ENCODE data around the gene EMC9.

EMC9 gene

DNA sequence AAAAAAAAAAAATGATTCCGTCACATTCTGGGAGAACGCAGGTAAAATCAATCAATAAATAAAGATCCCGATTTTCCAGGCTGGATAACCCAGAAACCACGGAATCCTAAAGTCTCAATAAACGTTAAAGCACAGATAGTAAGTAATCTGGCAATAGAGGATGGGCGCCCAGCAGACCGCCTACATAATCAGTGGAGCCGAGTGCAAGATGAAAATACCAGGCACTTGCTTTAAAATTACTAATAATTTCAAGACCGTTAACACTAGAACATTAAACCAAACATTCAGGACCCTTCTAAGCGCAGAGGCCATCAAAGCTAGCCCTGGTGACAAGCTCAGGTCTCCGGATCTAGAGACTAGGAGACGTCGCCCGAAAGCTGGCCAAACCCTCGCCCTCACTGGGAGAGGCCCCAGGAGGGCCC lies 28.0 kb downstream of the EMC9 start:
- DNase-seq, result no peak
- Histone ChIP-seq H3K4me1 (ENCODE audit: low read length) (peaks cover 18% of the 10 kb centered on the region), H3K4me3 (ENCODE audit: low read length) (peak overlapping the region; percentile 87), H3K27ac (ENCODE audit: low read length) (peak overlapping the region; percentile 100), H3K79me2 (ENCODE audit: low read length) (peaks cover 13% of the 10 kb centered on the region), H3K9ac (ENCODE audit: low read length) (peak overlapping the region; percentile 93), H3K27me3 (replicated peaks; ENCODE audit: insufficient read depth, low read length) (no peaks in the 10 kb centered on the region), H3K9me3 (replicated peaks; ENCODE audit: insufficient read depth, low read length) (no peaks in the 10 kb centered on the region), H3K36me3 (replicated peaks; ENCODE audit: insufficient read depth, low read length) (no peaks in the 10 kb centered on the region), H3F3A (ENCODE audit: insufficient read depth, low read length) (peaks cover 22% of the 10 kb centered on the region), H3K4me2 (ENCODE audit: low read depth, low read length) (peak overlapping the region; percentile 84), H3K9me2 (replicated peaks; ENCODE audit: insufficient read depth, low read length) (no peaks in the 10 kb centered on the region), H4K20me1 (ENCODE audit: insufficient read depth, low read length) (no peaks in the 10 kb centered on the region), H2AFZ (ENCODE audit: low read length) (peak overlapping the region; percentile 58; the same call in 1 of the 2 replicates)
- TF ChIP-seq EZH2phosphoT487 (IDR thresholded peaks at IDR 0.05; ENCODE audit: low read length) (no peak), EZH2 (optimal IDR thresholded peaks at IDR 0.05; ENCODE audit: low read depth, low read length) (no peak)
- TF ChIP-seq, protein P1, sequence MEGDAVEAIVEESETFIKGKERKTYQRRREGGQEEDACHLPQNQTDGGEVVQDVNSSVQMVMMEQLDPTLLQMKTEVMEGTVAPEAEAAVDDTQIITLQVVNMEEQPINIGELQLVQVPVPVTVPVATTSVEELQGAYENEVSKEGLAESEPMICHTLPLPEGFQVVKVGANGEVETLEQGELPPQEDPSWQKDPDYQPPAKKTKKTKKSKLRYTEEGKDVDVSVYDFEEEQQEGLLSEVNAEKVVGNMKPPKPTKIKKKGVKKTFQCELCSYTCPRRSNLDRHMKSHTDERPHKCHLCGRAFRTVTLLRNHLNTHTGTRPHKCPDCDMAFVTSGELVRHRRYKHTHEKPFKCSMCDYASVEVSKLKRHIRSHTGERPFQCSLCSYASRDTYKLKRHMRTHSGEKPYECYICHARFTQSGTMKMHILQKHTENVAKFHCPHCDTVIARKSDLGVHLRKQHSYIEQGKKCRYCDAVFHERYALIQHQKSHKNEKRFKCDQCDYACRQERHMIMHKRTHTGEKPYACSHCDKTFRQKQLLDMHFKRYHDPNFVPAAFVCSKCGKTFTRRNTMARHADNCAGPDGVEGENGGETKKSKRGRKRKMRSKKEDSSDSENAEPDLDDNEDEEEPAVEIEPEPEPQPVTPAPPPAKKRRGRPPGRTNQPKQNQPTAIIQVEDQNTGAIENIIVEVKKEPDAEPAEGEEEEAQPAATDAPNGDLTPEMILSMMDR (IDR thresholded peaks at IDR 0.05; ENCODE audit: low read length), result no peak

DNA sequence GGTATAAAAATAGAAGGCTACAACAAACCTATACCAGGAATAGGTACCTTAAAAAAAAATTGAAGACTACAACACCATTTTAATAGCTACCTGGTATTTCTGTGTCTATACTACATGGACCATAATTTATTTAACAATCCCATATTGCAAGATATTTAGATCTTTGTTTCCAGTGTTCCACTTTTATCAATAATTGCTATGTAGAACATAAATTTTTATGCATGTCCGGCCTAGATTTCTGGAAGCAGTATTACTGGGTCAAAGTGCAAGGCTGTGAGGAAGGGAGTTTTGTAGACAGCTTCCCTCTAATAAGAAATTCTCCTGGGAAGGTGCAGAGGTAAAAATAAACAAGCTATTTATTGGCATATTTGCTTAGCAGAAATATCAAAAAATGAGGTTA lies 30.9 kb downstream of the EMC9 start:
- H3K4me3 ChIP-seq (ENCODE audit: low read length), result no peak overlapping the region
- H3K4me1 ChIP-seq (ENCODE audit: low read length), result peaks cover 18% of the 10 kb centered on the region
- no peaks in the 10 kb centered on the region for H4K20me1 ChIP-seq (ENCODE audit: insufficient read depth, low read length)
- TF ChIP-seq EZH2 (optimal IDR thresholded peaks at IDR 0.05; ENCODE audit: low read depth, low read length) (no peak), EZH2phosphoT487 (IDR thresholded peaks at IDR 0.05; ENCODE audit: low read length) (no peak)
- TF ChIP-seq, protein P1 (IDR thresholded peaks at IDR 0.05; ENCODE audit: low read length), result no peak
- peak overlapping the region; percentile 67; the same call in 1 of the 2 replicates for H3K27ac ChIP-seq (ENCODE audit: low read length)
- no peak overlapping the region; the same call in 1 of the 2 replicates for H3K9ac ChIP-seq (ENCODE audit: low read length)
- H3K9me2 ChIP-seq (replicated peaks; ENCODE audit: insufficient read depth, low read length), result no peaks in the 10 kb centered on the region
- H3K9me3 ChIP-seq (replicated peaks; ENCODE audit: insufficient read depth, low read length), result no peaks in the 10 kb centered on the region
- no peak overlapping the region for H2AFZ ChIP-seq (ENCODE audit: low read length)
- H3K36me3 ChIP-seq (replicated peaks; ENCODE audit: insufficient read depth, low read length), result no peaks in the 10 kb centered on the region
- H3K4me2 ChIP-seq (ENCODE audit: low read depth, low read length), result peak overlapping the region; percentile 54; the same call in 1 of the 2 replicates
- H3K27me3 ChIP-seq (replicated peaks; ENCODE audit: insufficient read depth, low read length), result no peaks in the 10 kb centered on the region
- H3K79me2 ChIP-seq (ENCODE audit: low read length), result peaks cover 3% of the 10 kb centered on the region
- no peak for DNase-seq
- peaks cover 22% of the 10 kb centered on the region for H3F3A ChIP-seq (ENCODE audit: insufficient read depth, low read length)

GRCh38 chr14:24110060-24110459 lies 31.3 kb downstream of the EMC9 start:
- Histone ChIP-seq H3K36me3 (replicated peaks; ENCODE audit: insufficient read depth, low read length) (no peaks in the 10 kb centered on the region), H3K4me2 (ENCODE audit: low read depth, low read length) (peak overlapping the region; percentile 54), H4K20me1 (ENCODE audit: insufficient read depth, low read length) (no peaks in the 10 kb centered on the region), H3K4me1 (ENCODE audit: low read length) (peaks cover 18% of the 10 kb centered on the region), H3F3A (ENCODE audit: insufficient read depth, low read length) (peaks cover 22% of the 10 kb centered on the region), H3K27me3 (replicated peaks; ENCODE audit: insufficient read depth, low read length) (no peaks in the 10 kb centered on the region), H3K9me2 (replicated peaks; ENCODE audit: insufficient read depth, low read length) (no peaks in the 10 kb centered on the region), H3K27ac (ENCODE audit: low read length) (peak overlapping the region; percentile 85), H3K9me3 (replicated peaks; ENCODE audit: insufficient read depth, low read length) (no peaks in the 10 kb centered on the region), H3K9ac (ENCODE audit: low read length) (no peak overlapping the region; the same call in 1 of the 2 replicates), H2AFZ (ENCODE audit: low read length) (no peak overlapping the region), H3K4me3 (ENCODE audit: low read length) (no peak overlapping the region), H3K79me2 (ENCODE audit: low read length) (no peaks in the 10 kb centered on the region)
- DNase-seq, result peak; percentile 80
- TF ChIP-seq EZH2phosphoT487 (IDR thresholded peaks at IDR 0.05; ENCODE audit: low read length) (no peak), EZH2 (optimal IDR thresholded peaks at IDR 0.05; ENCODE audit: low read depth, low read length) (no peak)
- TF ChIP-seq, protein P1 (IDR thresholded peaks at IDR 0.05; ENCODE audit: low read length), result no peak
